K562 (cell line): ENCODE data around the gene WNT7B.

Experiments
- ATF3 ChIP-seq, 2 experiments: fragments of 450-650 bp in 1 of 2; sonication (generic) in 1 of 2; formaldehyde crosslinking in 1 of 2; IDR thresholded peaks in 1 of 2; conservative IDR thresholded peaks in 1 of 2; 2 replicates each; pipeline versions ENCODE4 v1.6.1 to v1.8.1; 2016 to 2023; ENCODE audit warnings: mild to moderate bottlenecking in 2 of 2, moderate library complexity in 2 of 2, inconsistent platforms in 1 of 2, missing genetic modification reagents in 1 of 2
- BRD9 ChIP-seq: fragments of 450-650 bp; IDR thresholded peaks from 2 replicates; pipeline ENCODE4 v1.6.1; 2018; ENCODE audit warnings: low read depth; ENCODE audit not compliant: partially characterized antibody
- CBFB ChIP-seq: sonication (generic); formaldehyde crosslinking; IDR thresholded peaks from 2 replicates; pipeline ENCODE4 v1.4.0; 2020; ENCODE audit warnings: mild to moderate bottlenecking, missing genetic modification reagents
- CHD1 ChIP-seq: fragments of 200-600 bp; sonication (generic); IDR thresholded peaks from one replicate; pipeline ENCODE4 v1.6.1; 2012; ENCODE audit warnings: mild to moderate bottlenecking, moderate library complexity, low read length, inconsistent platforms
- CREB1 ChIP-seq, 2 experiments: sonication (generic) in 1 of 2; formaldehyde crosslinking in 1 of 2; IDR thresholded peaks; 2 replicates each; pipeline versions ENCODE4 v1.6.1 to v1.8.0; 2012 to 2022; ENCODE audit warnings: inconsistent platforms in 1 of 2, mild to moderate bottlenecking in 1 of 2, missing genetic modification reagents in 1 of 2, moderate library complexity in 1 of 2
- CTCF ChIP-seq, 3 experiments: IDR thresholded peaks in 2 of 3; conservative IDR thresholded peaks in 1 of 3; 2 replicates each; pipeline ENCODE4 v1.5.1; 2011 to 2012; ENCODE audit warnings: low read length in 3 of 3, mild to moderate bottlenecking in 3 of 3, control low read depth in 2 of 3, improper control_type of control experiment in 1 of 3, inconsistent platforms in 1 of 3, low read depth in 1 of 3, mixed read lengths in 1 of 3, moderate library complexity in 1 of 3; ENCODE audit not compliant: insufficient read depth in 2 of 3
- HDAC2 ChIP-seq: fragments of 450-650 bp; IDR thresholded peaks from 2 replicates; pipeline ENCODE4 v1.6.1; 2016; ENCODE audit warnings: mild to moderate bottlenecking
- REST ChIP-seq, 2 experiments: fragments of 450-650 bp; formaldehyde crosslinking in 1 of 2; IDR thresholded peaks; 2 replicates each; pipeline versions ENCODE4 v1.4.0 to v1.6.1; 2014 to 2020; ENCODE audit warnings: mild to moderate bottlenecking in 2 of 2, borderline replicate concordance in 1 of 2, low read depth in 1 of 2
- TAF1 ChIP-seq: IDR thresholded peaks from 2 replicates; pipeline ENCODE4 v1.6.1; 2011; ENCODE audit warnings: mild to moderate bottlenecking, low read length, moderate library complexity; ENCODE audit not compliant: insufficient read depth, control insufficient read depth, severe bottlenecking; ENCODE audit errors: extremely low read depth
- TEAD4 ChIP-seq, 2 experiments: sonication (generic) in 1 of 2; formaldehyde crosslinking in 1 of 2; IDR thresholded peaks; 2 replicates each; pipeline versions ENCODE4 v1.6.1 to v1.8.0; 2012 to 2022; ENCODE audit warnings: borderline replicate concordance in 1 of 2, inconsistent platforms in 1 of 2, low read length in 1 of 2, mild to moderate bottlenecking in 1 of 2, missing genetic modification reagents in 1 of 2
- YY1 ChIP-seq, 3 experiments: IDR thresholded peaks; 2 replicates each; pipeline ENCODE4 v1.6.1; 2011; ENCODE audit warnings: low read length in 2 of 3, mild to moderate bottlenecking in 2 of 3, moderate library complexity in 2 of 3, borderline replicate concordance in 1 of 3, control low read depth in 1 of 3, low read depth in 1 of 3; ENCODE audit not compliant: insufficient read depth in 3 of 3, insufficient replicate concordance in 2 of 3, control insufficient read depth in 1 of 3, insufficient read length in 1 of 3; ENCODE audit errors: extremely low read depth in 1 of 3

- no peak for TF ChIP-seq TEAD4 (IDR thresholded peaks at IDR 0.05; ENCODE audit: low read length)
- TF ChIP-seq TEAD4 (CRISPR knock-in tag; IDR thresholded peaks at IDR 0.05; ENCODE audit: borderline replicate concordance): no peak
- no peak for TF ChIP-seq ATF3 (IDR thresholded peaks at IDR 0.05)
- no peak for TF ChIP-seq ATF3 (CRISPR knock-in tag; conservative IDR thresholded peaks at IDR 0.05)
- no peak for TF ChIP-seq CTCF (IDR thresholded peaks at IDR 0.05 in 2 of 3, conservative IDR thresholded peaks at IDR 0.05 in 1 of 3; ENCODE audit: insufficient read depth in 2 of 3, low read depth in 1 of 3, low read length in 3 of 3)
- TF ChIP-seq HDAC2: no peak
- no peak for TF ChIP-seq TAF1
- TF ChIP-seq CHD1: no peak
- TF ChIP-seq CBFB (CRISPR knock-in tag): no peak
- no peak for TF ChIP-seq REST (IDR thresholded peaks at IDR 0.05; ENCODE audit: borderline replicate concordance)
- no peak for TF ChIP-seq REST (CRISPR knock-in tag; IDR thresholded peaks at IDR 0.05; ENCODE audit: low read depth)
- no peak for TF ChIP-seq BRD9
- TF ChIP-seq YY1 (IDR thresholded peaks at IDR 0.05; ENCODE audit: borderline replicate concordance in 1 of 3, control insufficient read depth in 1 of 3, extremely low read depth in 1 of 3, insufficient read depth in 3 of 3, insufficient read length in 1 of 3, insufficient replicate concordance in 2 of 3, low read depth in 1 of 3, low read length in 2 of 3): no peak
- TF ChIP-seq CREB1 (IDR thresholded peaks at IDR 0.05): no peak
- TF ChIP-seq CREB1 (CRISPR knock-in tag; IDR thresholded peaks at IDR 0.05): no peak
Observed at GRCh38 chr22:45960477-45961386, 16.2 kb downstream of the WNT7B start.
